Memory B cell (primary cell): Measurements from ENCODE around the gene BCL2L13.
"Not testable (repeated sequence)": the region's sequence is repeated elsewhere in the genome, so short reads cannot be mapped to it uniquely, and the experiment has no call there.

Source experiments
- ATAC-seq: fragments of 150-1000 bp; cut with Tn5 transposase; 2 replicates; pipeline ENCODE4 v1.10.0; 2021; ENCODE audit warnings: low read depth, mild to moderate bottlenecking, moderate library complexity
- DNase-seq, 2 donors: peaks; one replicate each; pipeline ENCODE4 v3.0.0; 2022; ENCODE audit warnings: low spot score in 2 of 2
- H3K27ac Mint-ChIP-seq: one replicate; pipeline ENCODE4 v1.8.0; 2022; ENCODE audit warnings: mild to moderate bottlenecking, moderate library complexity, mixed read lengths
- H3K27me3 Mint-ChIP-seq: one replicate; pipeline ENCODE4 v1.8.0; 2022; ENCODE audit warnings: mixed read lengths
- H3K36me3 Mint-ChIP-seq: one replicate; pipeline ENCODE4 v1.8.0; 2022; ENCODE audit warnings: mild to moderate bottlenecking, mixed read lengths
- H3K4me1 Mint-ChIP-seq: one replicate; pipeline ENCODE4 v1.8.0; 2022; ENCODE audit warnings: mixed read lengths
- H3K4me3 Mint-ChIP-seq: one replicate; pipeline ENCODE4 v1.8.0; 2022; ENCODE audit warnings: mild to moderate bottlenecking, moderate library complexity, mixed read lengths
- H3K9me3 Mint-ChIP-seq: one replicate; pipeline ENCODE4 v1.8.0; 2022; ENCODE audit warnings: mixed read lengths

The BCL2L13 gene

GRCh38 chr22:17627961-17628405 is 10.6 kb upstream of the BCL2L13 start:
- DNase-seq (no peak), ATAC-seq (no peak)
- Mint-ChIP-seq H3K27ac (peak overlapping the region; percentile 98), H3K9me3 (no peaks in the 10 kb centered on the region), H3K36me3 (no peaks in the 10 kb centered on the region), H3K27me3 (no peaks in the 10 kb centered on the region), H3K4me1 (peaks cover 9% of the 10 kb centered on the region), H3K4me3 (peak overlapping the region; percentile 93)

GRCh38 chr22:17628406-17629172 is 10.0 kb upstream of the BCL2L13 start, which contains the start of gene ATP6V1E1:
TSS of gene ATP6V1E1 (minus strand) at chr22:17628749. CDS start at chr22:17628635, 114 bp downstream.
- Mint-ChIP-seq H3K36me3 (no peaks in the 10 kb centered on the region), H3K9me3 (no peaks in the 10 kb centered on the region), H3K4me1 (peaks cover 9% of the 10 kb centered on the region), H3K27ac (peak within 1 kb of the TSS; percentile 98), H3K27me3 (no peaks in the 10 kb centered on the region), H3K4me3 (peak within 1 kb of the TSS; percentile 93)
- DNase-seq (peak; percentile 92 to 93), ATAC-seq (peak; percentile 99)

GRCh38 chr22:17629173-17629489 is 9.4 kb upstream of the BCL2L13 start:
- H3K9me3 Mint-ChIP-seq: no peaks in the 10 kb centered on the region
- no peaks in the 10 kb centered on the region for H3K36me3 Mint-ChIP-seq
- H3K27me3 Mint-ChIP-seq: no peaks in the 10 kb centered on the region
- peaks cover 7% of the 10 kb centered on the region for H3K4me1 Mint-ChIP-seq
- ATAC-seq: no peak
- H3K4me3 Mint-ChIP-seq: peak overlapping the region; percentile 93
- peak overlapping the region; percentile 98 for H3K27ac Mint-ChIP-seq
- DNase-seq: no peak

GRCh38 chr22:17629641-17630040 is 8.9 kb upstream of the BCL2L13 start:
- no peaks in the 10 kb centered on the region for H3K36me3 Mint-ChIP-seq
- no peak for DNase-seq
- no peak for ATAC-seq
- H3K4me1 Mint-ChIP-seq: peaks cover 7% of the 10 kb centered on the region
- peak overlapping the region; percentile 68 for H3K4me3 Mint-ChIP-seq
- H3K27me3 Mint-ChIP-seq: no peaks in the 10 kb centered on the region
- peak overlapping the region; percentile 98 for H3K27ac Mint-ChIP-seq
- H3K9me3 Mint-ChIP-seq: no peaks in the 10 kb centered on the region

- H3K4me3 Mint-ChIP-seq: no peak overlapping the region
Measured at GRCh38 chr22:17631076-17631565, 7.4 kb upstream of the BCL2L13 start.

GRCh38 chr22:17633217-17633997 is 5.2 kb upstream of the BCL2L13 start:
- Mint-ChIP-seq H3K4me1 (peaks cover 13% of the 10 kb centered on the region), H3K4me3 (no peak overlapping the region), H3K9me3 (no peaks in the 10 kb centered on the region), H3K27me3 (no peaks in the 10 kb centered on the region), H3K36me3 (no peaks in the 10 kb centered on the region), H3K27ac (no peak overlapping the region)
- DNase-seq (no peak), ATAC-seq (no peak)

More at GRCh38 chr22:17631076-17631565, 7.4 kb upstream of the BCL2L13 start:
- DNase-seq (no peak), ATAC-seq (no peak)
- Mint-ChIP-seq H3K27ac (peak overlapping the region; percentile 79), H3K4me1 (peaks cover 5% of the 10 kb centered on the region), H3K27me3 (no peaks in the 10 kb centered on the region), H3K9me3 (no peaks in the 10 kb centered on the region), H3K36me3 (no peaks in the 10 kb centered on the region)

GRCh38 chr22:17633998-17634323 is 4.6 kb upstream of the BCL2L13 start:
- no peak overlapping the region for H3K4me3 Mint-ChIP-seq
- H3K27ac Mint-ChIP-seq: no peak overlapping the region
- DNase-seq (no peak), ATAC-seq (no peak)
- no peaks in the 10 kb centered on the region for H3K27me3 Mint-ChIP-seq
- H3K9me3 Mint-ChIP-seq: no peaks in the 10 kb centered on the region
- H3K4me1 Mint-ChIP-seq: peaks cover 13% of the 10 kb centered on the region
- no peaks in the 10 kb centered on the region for H3K36me3 Mint-ChIP-seq

- Mint-ChIP-seq H3K4me1 (peaks cover 16% of the 10 kb centered on the region), H3K36me3 (no peaks in the 10 kb centered on the region), H3K27ac (no peak overlapping the region), H3K4me3 (no peak overlapping the region), H3K9me3 (no peaks in the 10 kb centered on the region), H3K27me3 (no peaks in the 10 kb centered on the region)
- DNase-seq: no peak
- ATAC-seq: no peak
Measured at GRCh38 chr22:17634696-17635095, 3.9 kb upstream of the BCL2L13 start.

GRCh38 chr22:17636850-17637249 is 1.7 kb upstream of the BCL2L13 start:
- not testable (repeated sequence) for ATAC-seq, H3K27me3 Mint-ChIP-seq, DNase-seq, H3K4me3 Mint-ChIP-seq, H3K36me3 Mint-ChIP-seq, H3K27ac Mint-ChIP-seq, H3K9me3 Mint-ChIP-seq
- H3K4me1 Mint-ChIP-seq: peaks cover 13% of the 10 kb centered on the region

GRCh38 chr22:17637490-17638181 is 921 bp upstream of the BCL2L13 start:
- ATAC-seq (no peak), DNase-seq (no peak)
- no peaks in the 10 kb centered on the region for H3K27me3 Mint-ChIP-seq
- H3K4me3 Mint-ChIP-seq: peak overlapping the region; percentile 94
- H3K9me3 Mint-ChIP-seq: no peaks in the 10 kb centered on the region
- peak overlapping the region; percentile 100 for H3K27ac Mint-ChIP-seq
- H3K4me1 Mint-ChIP-seq: peaks cover 13% of the 10 kb centered on the region
- H3K36me3 Mint-ChIP-seq: no peaks in the 10 kb centered on the region

GRCh38 chr22:17638182-17638431 is 450 bp upstream of the BCL2L13 start:
- Mint-ChIP-seq H3K27ac (peak overlapping the region; percentile 100), H3K4me3 (peak overlapping the region; percentile 94), H3K27me3 (no peaks in the 10 kb centered on the region), H3K9me3 (no peaks in the 10 kb centered on the region), H3K36me3 (no peaks in the 10 kb centered on the region), H3K4me1 (peaks cover 13% of the 10 kb centered on the region)
- ATAC-seq (peak; percentile 7), DNase-seq (peak in 1 of 2 donors; percentile 9)

GRCh38 chr22:17639247-17639741 is 737 bp downstream of the BCL2L13 start:
- Mint-ChIP-seq H3K27me3 (no peaks in the 10 kb centered on the region), H3K9me3 (no peaks in the 10 kb centered on the region), H3K4me3 (peak overlapping the region; percentile 94), H3K36me3 (no peaks in the 10 kb centered on the region), H3K4me1 (peaks cover 13% of the 10 kb centered on the region), H3K27ac (peak overlapping the region; percentile 100)
- DNase-seq (peak in 1 of 2 donors; percentile 19), ATAC-seq (peak; percentile 23)

- no peaks in the 10 kb centered on the region for H3K9me3 Mint-ChIP-seq
- no peak overlapping the region for H3K4me3 Mint-ChIP-seq
- ATAC-seq (no peak), DNase-seq (no peak)
- no peaks in the 10 kb centered on the region for H3K27me3 Mint-ChIP-seq
- H3K36me3 Mint-ChIP-seq: no peaks in the 10 kb centered on the region
- H3K4me1 Mint-ChIP-seq: peaks cover 13% of the 10 kb centered on the region
- H3K27ac Mint-ChIP-seq: no peak overlapping the region
Measured at GRCh38 chr22:17641269-17641668, 2.7 kb downstream of the BCL2L13 start.

GRCh38 chr22:17642357-17642756 is 3.8 kb downstream of the BCL2L13 start:
- H3K4me1 Mint-ChIP-seq: peaks cover 14% of the 10 kb centered on the region
- ATAC-seq, H3K9me3 Mint-ChIP-seq, DNase-seq, H3K27ac Mint-ChIP-seq, H3K27me3 Mint-ChIP-seq, H3K4me3 Mint-ChIP-seq, H3K36me3 Mint-ChIP-seq: not testable (repeated sequence)
